HG03442 (cell line): ENCODE data around the gene PTK7.
"Not testable (repeated sequence)": the region's sequence is repeated elsewhere in the genome, so short reads cannot be mapped to it uniquely, and the experiment has no call there.

Experiments used
- ATAC-seq: cut with Tn5 transposase; IDR thresholded peaks from one replicate; pipeline ENCODE4 v1.9.1; 2021; ENCODE audit warnings: mild to moderate bottlenecking, moderate library complexity; ENCODE audit not compliant: unreplicated experiment

Gene PTK7

DNA sequence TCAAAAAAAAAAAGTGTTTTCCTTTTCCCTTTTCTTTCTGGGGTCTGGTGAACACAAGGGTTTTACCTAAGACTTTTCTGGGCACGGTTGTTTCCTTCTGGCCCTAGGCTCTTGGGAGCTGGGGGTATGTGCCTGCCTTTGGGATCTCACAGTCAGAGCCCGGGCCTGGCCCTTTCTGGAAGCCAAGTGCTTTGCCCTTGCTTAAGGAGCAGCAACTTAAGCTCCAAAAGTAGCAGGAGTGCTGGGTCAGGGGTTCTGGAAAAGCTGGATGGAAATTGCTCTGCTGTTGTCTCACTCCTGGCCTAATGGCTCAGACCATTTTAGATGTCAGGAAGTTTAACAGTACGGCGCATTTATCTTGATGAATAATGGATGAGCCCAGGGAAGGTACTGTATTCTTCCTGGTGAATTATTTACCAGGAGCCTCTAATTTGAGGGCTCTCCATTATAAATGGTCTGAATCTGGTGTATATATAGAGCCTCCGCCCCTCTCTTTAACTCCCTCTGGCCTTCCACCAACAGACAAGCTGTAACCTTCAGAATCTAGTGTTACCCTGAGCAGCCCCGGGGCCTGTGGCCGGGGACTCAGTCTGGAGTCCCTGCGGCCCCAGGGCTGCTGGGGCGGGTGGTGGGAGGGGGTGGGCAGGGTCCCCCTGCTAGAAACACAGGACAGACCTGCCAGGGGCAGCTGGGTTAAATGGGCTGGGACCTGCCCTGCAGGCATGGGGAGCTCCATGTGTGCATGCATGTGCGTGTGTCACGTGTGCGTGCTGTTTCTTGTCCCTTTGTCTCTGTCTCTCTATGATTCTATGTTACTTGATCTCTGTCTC, 37.5 kb downstream of the PTK7 start:
- ATAC-seq, result no peak

DNA sequence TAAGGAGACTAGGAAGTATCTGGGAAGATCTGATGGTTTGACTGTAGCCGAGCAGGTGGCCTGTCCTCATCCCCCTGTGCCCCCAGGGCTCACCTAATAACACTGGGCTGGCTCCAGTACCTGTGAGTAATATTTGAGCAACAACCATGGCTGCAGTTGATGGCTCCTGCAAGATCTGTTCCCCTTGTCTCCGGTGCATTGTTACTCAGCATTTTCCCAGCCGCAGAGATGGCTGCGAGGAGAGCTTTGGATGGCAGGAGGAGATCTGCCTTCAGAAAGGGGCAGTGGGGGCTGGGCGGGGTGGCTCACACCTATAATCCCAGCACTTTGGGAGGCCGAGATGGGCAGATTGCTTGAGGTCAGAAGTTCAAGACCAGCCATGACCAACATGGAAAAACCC, 39.3 kb downstream of the PTK7 start:
- no peak for ATAC-seq

DNA sequence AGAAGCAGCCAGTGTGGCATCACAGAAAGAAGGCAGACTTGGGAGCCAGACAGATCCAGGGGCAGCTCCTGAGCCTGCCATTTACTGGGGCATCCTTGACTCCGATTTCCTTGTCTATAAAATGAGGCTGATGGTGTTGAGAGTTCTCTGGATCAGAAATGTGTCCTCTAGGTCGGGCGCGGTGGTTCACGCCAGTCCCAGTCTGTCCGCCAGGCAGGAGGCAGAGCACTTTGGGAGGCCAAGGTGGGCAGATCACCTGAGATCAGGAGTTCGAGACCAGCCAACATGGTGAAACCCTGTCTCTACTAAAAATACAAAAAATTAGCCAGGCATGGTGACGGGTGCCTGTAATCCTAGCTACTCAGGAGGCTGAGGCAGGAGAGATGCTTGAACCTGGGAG, 41.4 kb downstream of the PTK7 start:
- ATAC-seq, result not testable (repeated sequence)

DNA sequence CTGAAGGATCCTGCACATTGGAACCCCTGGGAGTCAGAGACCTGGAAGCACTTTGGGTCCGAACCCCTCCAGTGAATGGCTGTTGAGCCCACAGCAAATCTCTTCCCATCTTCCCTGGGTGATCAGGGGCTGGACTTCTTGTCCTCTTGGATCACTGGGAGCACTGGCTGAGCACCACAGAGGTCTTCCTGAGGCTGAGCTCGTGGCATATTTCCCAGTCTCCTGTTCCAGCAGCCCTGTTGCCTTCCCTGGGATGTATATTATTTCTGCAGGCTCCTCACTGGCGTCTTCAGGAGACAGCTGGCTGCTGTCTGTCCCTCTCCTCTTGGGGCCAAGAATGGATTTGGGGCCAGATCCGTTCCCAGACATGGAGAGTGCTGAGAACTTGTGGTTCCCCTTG, 43.4 kb downstream of the PTK7 start:
- no peak for ATAC-seq

DNA sequence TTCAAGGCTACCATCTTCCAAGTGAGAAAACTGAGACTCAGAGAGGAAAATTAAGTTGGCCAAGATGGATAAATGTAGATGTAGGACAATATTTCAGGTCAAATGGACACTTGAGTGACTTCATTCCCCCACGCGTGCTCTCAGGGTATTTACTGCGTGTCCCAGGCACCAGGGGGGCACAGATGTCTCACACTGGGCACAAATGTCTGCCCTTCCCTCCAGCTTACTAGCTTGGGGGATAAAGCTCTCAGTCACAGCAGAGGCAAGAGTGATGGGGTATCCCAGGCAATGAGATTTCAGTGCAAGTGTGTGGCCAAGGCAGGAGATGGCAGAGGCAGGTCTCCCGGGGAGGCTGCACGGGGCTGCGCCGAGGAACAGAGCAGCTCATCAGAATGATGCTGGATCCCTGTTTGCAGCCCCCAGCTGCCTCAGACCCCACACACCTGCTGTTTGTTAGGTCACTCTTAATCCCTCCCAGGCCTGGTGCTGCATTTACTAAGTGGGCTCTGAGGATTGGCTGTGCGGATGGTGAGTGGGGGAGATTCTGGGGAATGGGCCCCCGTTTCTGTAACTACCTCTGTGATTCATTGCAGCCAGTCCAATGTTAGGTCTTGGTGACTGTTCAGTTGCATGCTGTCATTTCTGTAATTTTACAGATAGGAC, 44.1 kb downstream of the PTK7 start:
- no peak for ATAC-seq

DNA sequence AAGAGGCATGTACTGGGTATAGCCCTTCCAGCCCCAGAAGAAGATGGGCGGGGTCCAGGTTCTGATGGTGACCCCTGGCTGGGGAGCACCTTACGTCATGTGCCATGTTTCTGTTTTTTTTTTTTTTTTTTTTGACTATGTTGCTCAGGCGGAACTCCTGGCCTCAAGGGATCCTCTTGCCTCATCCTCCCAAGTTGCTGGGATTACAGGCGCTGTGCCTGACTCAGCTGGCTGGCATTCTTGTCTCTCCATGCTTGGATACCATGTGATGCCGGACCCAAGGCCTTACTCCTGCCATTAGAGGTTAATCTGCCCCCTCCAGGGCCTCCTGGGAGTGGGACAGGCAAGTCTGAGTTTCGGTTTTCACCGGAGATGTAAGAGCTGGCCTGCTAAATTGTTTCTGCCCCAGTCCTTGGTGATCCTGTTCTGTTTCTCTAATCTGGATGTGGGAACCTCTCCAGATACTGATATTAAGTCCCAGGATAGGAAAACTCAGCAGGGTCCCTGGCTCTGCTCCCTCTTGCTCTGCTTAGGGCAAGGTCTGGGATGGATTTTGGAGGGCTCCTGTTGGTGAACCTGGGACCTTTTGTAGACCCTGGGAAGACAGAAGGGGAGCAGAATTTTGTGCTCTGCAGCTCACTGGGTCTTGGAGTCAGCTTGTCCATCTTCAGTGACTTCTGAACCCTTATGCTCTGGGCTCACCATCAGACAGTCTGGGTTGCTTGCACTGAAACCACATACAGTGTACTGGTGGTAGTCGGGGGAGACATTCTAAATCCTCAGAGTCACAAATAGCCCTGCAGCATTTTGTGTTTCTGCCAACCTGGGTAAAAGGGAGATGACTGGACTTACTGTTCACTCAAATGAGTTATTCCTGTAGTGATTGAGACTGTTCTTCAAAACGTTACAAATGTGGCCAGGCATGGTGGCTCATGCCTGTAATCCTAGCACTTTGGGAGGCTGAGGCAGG, 45.1 kb downstream of the PTK7 start:
- no peak for ATAC-seq

DNA sequence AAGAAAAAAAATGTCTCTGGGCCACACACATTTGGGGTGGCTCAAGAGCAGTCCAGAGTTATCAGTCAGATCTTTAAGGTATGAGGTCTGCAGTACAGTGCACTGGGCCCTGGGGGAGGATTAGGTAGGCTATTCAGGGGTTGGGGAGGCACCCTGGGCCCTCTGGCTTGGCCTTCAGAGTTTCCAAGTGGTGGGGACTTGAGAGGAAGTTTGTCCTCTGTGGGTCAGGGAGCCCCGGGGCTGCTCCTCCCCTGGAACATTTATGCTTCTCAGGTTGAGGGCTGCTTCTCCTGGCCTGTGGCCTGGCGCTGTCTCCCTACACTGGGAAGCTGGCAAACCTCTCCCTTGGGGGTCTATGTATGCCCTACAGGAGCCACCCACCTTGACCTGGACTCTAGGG, 46.0 kb downstream of the PTK7 start:
- no peak for ATAC-seq

DNA sequence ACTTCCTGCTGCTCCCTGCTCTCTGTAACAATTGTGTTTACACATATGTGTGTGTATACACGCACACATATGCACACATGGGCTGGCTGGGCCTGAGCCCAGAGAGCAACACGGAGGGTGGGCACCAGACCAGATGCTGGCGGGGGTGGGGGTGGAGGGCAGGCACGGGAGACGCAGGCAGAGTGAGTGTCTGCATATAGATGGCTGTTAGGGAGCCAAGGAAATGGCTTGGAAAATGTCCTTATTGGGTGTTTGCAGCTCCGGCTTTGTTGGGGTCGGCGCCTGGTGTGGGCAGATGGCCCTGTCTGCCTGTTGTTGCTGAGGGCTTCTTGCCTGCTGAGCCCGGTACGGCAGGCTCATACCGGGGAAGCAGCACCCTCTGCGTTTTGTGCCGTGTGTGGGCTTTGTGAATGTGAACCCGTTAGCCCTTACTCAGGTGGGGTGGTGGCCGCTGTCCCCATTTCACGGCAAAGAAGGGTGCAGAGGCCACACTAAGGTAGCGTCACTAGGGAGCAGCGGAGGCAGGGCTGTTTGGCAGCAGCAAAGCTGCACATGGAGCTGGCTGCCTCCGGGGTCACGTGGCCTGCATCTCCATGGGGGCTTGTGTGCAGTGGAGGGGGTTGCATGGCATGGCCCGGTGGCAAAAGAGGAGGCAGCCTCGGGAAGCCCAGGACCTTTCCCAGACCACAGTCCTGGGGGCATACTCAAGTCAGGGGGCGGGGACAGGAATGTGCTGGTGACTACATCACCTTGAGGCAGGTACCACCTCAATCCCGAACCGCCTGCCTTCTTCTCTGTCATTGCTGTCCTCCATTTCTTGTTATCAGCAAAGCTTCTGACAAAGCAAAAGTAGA, 47.6 kb downstream of the PTK7 start:
- ATAC-seq, result no peak

DNA sequence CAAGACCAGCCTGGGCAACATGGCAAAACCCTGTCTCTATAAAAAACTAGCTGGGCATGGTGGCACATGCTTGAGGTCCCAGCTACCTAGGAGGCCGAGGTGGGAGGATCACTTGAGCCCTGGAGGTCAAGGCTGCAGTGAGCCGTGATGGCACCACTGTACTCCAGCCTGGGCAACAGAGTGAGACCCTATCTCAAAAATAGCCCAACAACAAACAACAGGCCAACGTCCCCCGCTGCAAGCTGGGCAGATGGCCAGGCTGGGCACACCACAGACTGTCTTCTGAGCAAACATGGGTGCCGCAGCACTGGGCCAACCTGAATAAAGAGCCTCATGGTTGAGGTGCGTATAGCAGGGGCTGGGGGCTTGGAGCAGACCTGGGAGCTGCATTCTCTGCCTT, 48.4 kb downstream of the PTK7 start:
- ATAC-seq, result no peak

DNA sequence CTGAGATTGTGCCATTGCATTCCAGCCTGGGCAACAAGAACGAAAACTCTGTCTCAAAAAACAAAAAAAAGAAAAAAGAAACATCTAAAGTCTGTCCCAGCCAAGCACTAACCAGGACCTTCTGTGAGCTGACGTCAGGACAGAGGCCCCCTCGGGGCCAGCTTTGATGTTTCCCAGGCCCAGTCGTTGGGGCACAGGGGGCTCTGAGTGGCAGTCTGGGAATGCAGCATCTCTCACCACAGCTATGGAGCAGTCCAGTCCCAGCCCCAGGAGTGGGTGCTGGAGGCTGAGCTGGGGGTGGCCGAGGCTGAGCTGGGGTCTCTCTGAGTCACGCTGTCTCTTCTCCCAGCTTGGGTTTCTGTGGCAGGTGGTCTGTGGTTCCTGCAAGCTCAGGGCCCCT, 49.0 kb downstream of the PTK7 start:
- ATAC-seq, result no peak

DNA sequence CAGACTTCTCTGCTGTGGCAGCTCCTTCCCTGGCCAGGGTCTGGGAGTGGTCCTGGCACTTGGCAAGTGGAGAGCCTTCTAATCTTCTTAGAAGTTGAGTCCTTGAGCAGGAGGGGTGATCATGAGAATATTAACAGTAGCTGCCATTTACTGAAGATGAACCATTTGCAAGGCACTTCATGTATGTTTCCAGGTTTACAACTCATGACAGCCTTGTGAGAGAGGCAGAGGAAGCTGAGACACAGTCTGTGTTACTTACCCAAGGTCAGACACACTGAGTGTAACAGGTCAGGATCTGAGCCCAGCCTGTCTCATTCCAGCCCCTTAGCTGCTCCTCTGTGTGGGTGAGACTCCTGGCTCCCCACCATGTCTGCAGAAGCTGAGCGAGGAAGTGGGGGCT, 49.4 kb downstream of the PTK7 start:
- ATAC-seq, result no peak

DNA sequence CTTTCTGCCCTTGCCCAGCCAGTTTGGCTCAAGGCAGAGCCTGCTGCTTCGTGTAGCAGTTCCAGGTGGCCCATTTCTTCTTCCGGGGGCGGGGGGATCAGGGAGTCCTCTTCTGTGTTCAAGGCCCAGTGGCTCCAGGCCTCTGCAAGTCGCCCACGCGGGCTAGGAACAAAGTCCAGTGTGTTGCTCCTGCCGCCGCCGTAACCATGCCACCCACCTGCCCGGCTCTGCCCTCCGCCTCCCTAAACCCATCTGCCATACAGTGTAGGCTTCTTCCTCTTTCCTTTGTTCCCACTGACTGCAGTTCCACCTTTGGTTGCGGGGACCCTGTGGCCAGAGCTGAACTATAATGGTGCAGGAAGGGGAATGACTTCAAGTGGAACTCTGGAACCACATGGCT, 51.1 kb downstream of the PTK7 start:
- no peak for ATAC-seq

DNA sequence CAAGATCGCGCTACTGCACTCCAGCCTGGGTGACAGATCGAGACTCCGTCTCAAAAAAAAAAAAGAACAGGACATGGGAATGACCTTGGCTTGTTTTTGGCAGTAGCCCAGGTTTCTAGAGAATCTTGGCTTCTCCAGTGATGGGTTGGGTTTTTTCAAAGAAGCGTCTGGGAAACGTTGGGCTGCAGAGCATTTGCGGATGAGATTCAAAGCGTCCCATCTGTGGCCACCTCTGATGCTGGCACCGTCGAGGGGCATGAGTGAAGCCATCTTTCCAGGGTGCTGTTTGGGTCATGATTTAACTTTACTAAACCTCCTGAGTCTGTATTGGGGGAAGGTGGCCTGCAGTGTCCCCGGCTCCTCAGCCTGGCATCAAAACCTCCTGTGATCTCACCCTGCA, 51.8 kb downstream of the PTK7 start:
- ATAC-seq, result no peak

DNA sequence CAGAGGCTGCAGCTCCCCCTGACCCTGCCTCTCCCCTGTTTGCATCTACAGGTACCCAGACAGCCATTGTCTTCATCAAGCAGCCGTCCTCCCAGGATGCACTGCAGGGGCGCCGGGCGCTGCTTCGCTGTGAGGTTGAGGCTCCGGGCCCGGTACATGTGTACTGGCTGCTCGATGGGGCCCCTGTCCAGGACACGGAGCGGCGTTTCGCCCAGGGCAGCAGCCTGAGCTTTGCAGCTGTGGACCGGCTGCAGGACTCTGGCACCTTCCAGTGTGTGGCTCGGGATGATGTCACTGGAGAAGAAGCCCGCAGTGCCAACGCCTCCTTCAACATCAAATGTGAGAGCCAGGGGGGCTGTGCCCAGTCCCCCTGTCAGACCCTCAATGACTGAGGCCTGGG, 52.8 kb downstream of the PTK7 start:
- no peak for ATAC-seq

DNA sequence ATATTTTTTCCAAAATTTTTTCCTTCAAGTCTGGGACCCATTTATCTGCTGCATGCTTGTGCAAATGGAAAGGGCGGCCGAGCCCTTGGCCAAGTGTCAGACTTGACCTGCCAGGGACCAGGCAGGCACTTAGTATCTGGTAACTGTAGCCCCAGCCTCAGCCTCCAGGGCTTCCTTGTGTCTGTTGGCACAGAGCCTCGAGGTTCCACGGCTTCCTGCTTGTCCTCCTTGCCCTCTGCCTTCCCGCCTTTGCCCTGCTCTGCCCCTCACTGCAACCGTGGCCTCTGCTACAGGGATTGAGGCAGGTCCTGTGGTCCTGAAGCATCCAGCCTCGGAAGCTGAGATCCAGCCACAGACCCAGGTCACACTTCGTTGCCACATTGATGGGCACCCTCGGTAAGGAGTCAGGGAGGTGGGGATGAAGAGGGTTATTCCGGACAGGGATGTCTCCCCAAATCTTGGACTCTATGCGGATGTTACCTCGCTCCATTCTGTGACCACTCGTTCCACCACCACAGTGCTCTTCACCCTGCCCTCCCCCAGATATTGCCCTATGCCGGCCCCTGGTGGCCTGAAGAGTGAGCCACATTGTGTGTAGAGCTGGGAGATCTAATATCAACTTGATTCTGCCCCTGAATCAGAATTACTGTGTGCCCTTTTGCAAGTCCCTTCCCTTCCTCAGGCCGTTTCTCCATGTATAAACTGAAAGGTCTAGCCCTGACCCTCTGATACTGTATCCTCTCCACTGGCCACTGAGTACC, 53.5 kb downstream of the PTK7 start:
- ATAC-seq, result no peak

DNA sequence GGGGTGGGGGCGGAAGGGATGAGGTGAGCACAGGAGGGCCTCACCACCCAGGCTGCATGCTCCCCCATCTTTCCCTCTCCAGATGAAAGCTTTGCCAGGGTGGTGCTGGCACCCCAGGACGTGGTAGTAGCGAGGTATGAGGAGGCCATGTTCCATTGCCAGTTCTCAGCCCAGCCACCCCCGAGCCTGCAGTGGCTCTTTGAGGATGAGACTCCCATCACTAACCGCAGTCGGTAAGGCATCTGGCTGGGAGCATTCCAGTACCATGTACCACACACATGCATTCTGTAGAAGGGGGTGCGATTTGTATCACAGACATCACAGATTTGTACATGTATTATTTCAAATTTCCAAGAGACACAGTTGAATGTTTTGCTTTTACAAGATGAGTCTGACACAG, 54.3 kb downstream of the PTK7 start:
- no peak for ATAC-seq

DNA sequence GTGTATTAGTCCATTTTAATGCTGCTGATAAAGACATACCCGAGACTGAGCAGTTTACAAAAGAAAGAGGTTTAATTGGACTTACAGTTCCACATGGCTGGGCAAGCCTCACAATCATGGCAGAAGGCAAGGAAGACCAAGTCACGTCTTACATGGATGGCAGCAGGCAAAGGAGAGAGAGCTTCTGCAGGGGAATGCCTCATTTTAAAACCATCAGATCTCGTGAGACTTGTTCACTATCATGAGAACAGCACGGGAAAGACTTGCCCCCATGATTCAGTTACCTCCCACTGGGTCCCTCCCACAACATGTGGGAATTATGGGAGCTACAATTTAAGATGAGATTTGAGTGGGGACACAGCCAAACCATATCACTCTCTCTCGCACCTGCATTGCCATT, 55.3 kb downstream of the PTK7 start:
- not testable (repeated sequence) for ATAC-seq

DNA sequence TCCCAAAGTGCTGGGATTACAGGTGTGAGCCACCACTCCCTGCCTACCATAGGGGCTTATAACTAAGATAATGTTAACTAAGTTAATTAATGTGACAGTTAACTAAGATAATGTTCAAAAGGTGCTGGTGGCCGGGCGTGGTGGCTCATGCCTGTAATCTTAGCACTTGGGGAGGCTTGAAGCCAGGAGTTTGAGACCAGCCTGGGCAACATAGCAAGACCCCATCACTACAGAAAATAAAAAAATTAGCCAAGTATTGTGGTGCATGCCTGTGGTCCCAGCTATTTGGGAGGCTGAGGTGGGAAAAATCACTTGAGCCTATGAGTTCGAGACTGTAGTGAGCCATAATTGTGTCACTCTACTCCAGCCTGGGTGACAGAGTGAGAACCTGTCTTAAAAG, 62.2 kb downstream of the PTK7 start:
- ATAC-seq, result no peak

DNA sequence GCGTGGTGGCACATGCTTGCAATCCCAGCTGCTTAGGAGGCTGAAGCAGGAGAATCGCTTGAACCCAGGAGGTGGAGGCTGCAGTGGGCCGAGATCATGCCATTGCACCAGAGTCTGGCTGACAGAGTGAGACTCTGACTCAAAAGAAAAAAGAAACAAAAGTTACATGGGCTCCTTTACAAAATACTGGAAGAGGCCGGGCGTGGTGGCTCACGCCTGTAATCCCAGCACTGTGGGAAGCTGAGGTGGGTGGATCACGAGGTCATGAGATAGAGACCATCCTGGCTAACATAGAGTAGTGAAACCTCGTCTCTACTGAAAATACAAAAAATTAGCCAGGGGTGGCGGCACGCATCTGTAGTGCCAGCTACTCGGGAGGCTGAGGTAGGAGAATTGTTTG, 63.9 kb downstream of the PTK7 start:
- ATAC-seq, result not testable (repeated sequence)

DNA sequence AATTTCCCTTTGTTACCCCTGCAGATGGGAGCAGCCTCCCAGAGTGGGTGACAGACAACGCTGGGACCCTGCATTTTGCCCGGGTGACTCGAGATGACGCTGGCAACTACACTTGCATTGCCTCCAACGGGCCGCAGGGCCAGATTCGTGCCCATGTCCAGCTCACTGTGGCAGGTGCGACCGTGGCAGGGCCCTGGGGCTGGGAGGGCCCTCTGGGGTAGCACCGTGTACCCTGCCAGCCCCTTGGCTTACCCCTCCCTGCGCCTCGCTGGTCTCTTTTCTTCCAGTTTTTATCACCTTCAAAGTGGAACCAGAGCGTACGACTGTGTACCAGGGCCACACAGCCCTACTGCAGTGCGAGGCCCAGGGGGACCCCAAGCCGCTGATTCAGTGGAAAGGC, 65.5 kb downstream of the PTK7 start:
- ATAC-seq, result no peak
